Naive thymus-derived CD4-positive, alpha-beta T cell (primary cell): ENCODE data around the gene RGS21. TPM values are rescaled to one million over a fixed set of nuclear protein-coding genes. Genes with fewer than 3 reads are reported as not detected.

Experiments
- ATAC-seq: fragments of 150-1000 bp; cut with Tn5 transposase; 2 replicates; pipeline ENCODE4 v1.10.0; 2021; ENCODE audit warnings: mild to moderate bottlenecking, moderate library complexity
- CTCF ChIA-PET: fragments of 350-600 bp; sonication (Branson Sonifier 250); formaldehyde crosslinking; loops from one replicate; lab custom pipeline; 2021; ENCODE audit warnings: antibody characterized with exemption; lab: Charles Lee
- POLR2A ChIA-PET: fragments of 350-600 bp; sonication (Branson Sonifier 250); formaldehyde crosslinking; loops from one replicate; lab custom pipeline; 2021; ENCODE audit warnings: antibody characterized with exemption, inconsistent platforms; lab: Charles Lee
- DNase-seq, 9 donors: peaks; one replicate each; pipeline versions ENCODE4 v3.0.0 to v3.0.0-alpha.2; 2020 to 2022; ENCODE audit warnings: mixed read lengths in 1 of 9
- H3K27ac ChIP-seq: one replicate; pipeline ENCODE4 v1.7.0; 2013; ENCODE audit warnings: mild to moderate bottlenecking, low read depth, low read length, moderate library complexity
- H3K27me3 ChIP-seq, 2 donors: one replicate each; pipeline ENCODE4 v1.7.0; 2013; ENCODE audit warnings: low read length in 2 of 2, mild to moderate bottlenecking in 2 of 2, moderate library complexity in 2 of 2; ENCODE audit not compliant: control insufficient read depth in 2 of 2, insufficient read depth in 2 of 2
- H3K36me3 ChIP-seq, 3 experiments: 1 replicate in 2 of 3; 2 replicates in 1 of 3; pipeline ENCODE4 v1.7.0; 2013; ENCODE audit warnings: low read length in 3 of 3, mild to moderate bottlenecking in 3 of 3, moderate library complexity in 1 of 3; ENCODE audit not compliant: insufficient read depth in 3 of 3, control insufficient read depth in 2 of 3
- H3K4me1 ChIP-seq, 2 donors: one replicate each; pipeline ENCODE4 v1.7.0; 2013; ENCODE audit warnings: low read length in 2 of 2, mild to moderate bottlenecking in 2 of 2, moderate library complexity in 1 of 2; ENCODE audit not compliant: control insufficient read depth in 2 of 2, insufficient read depth in 2 of 2
- H3K4me3 ChIP-seq: 2 replicates; pipeline ENCODE4 v1.7.0; 2013; ENCODE audit warnings: mild to moderate bottlenecking, low read length
- H3K9me3 ChIP-seq, 3 experiments: 1 replicate in 2 of 3; 2 replicates in 1 of 3; pipeline ENCODE4 v1.7.0; 2013; ENCODE audit warnings: low read length in 3 of 3; ENCODE audit not compliant: control insufficient read depth in 2 of 3
- H3K27ac Mint-ChIP-seq, 9 donors: one replicate each; pipeline ENCODE4 v1.8.0; 2020 to 2022; ENCODE audit warnings: mixed read lengths in 9 of 9, mild to moderate bottlenecking in 8 of 9, moderate library complexity in 5 of 9, inconsistent platforms in 2 of 9
- H3K27me3 Mint-ChIP-seq, 5 donors: one replicate each; pipeline ENCODE4 v1.8.0; 2021 to 2022; ENCODE audit warnings: mixed read lengths in 5 of 5, mild to moderate bottlenecking in 1 of 5
- H3K36me3 Mint-ChIP-seq, 5 donors: one replicate each; pipeline ENCODE4 v1.8.0; 2020 to 2022; ENCODE audit warnings: mixed read lengths in 5 of 5, mild to moderate bottlenecking in 3 of 5, inconsistent platforms in 1 of 5
- H3K4me1 Mint-ChIP-seq, 7 donors: one replicate each; pipeline ENCODE4 v1.8.0; 2020 to 2022; ENCODE audit warnings: mixed read lengths in 7 of 7, mild to moderate bottlenecking in 3 of 7, inconsistent platforms in 1 of 7
- H3K4me3 Mint-ChIP-seq, 10 donors: one replicate each; pipeline ENCODE4 v1.8.0; 2020 to 2022; ENCODE audit warnings: mild to moderate bottlenecking in 10 of 10, mixed read lengths in 10 of 10, moderate library complexity in 6 of 10, inconsistent platforms in 2 of 10
- H3K9me3 Mint-ChIP-seq, 11 donors: one replicate each; pipeline ENCODE4 v1.8.0; 2020 to 2022; ENCODE audit warnings: mixed read lengths in 11 of 11, mild to moderate bottlenecking in 4 of 11, inconsistent platforms in 1 of 11, moderate library complexity in 1 of 11
- intact Hi-C, 2 donors: fragments of 100-400 bp; cut with micrococcal nuclease; formaldehyde crosslinking; loops; one replicate each; pipeline ENCODE4 v1.15.1; 2023
- polyA plus RNA-seq, 2 donors: library from polyadenylated mRNA; unstranded; fragments of 300-500 nt; fragmentation: Illumina TruSeq; gene quantifications; one replicate each; pipeline ENCODE4 v1.2.3, GENCODE V29; 2021
- total RNA-seq, 6 experiments: library from RNA in 5 of 6; stranded (reverse) in 5 of 6; gene quantifications; 1 replicate in 5 of 6; 2 replicates in 1 of 6; pipeline ENCODE4 v1.2.3 and lab custom pipeline; 2021 to 2026

The RGS21 gene
- total RNA-seq = not detected
- not detected for polyA plus RNA-seq
- total RNA-seq (lab: John Stamatoyannopoulos, UW) = not detected

GRCh38 chr1:192316942-192317450, at the start of gene RGS21:
RGS21 (plus strand) TSS chr1:192316992; CDS start chr1:192343037, 26,045 bp downstream.
- Histone ChIP-seq H3K4me3 (no peak within 1 kb of the TSS), H3K27me3 (no peaks in the 10 kb centered on the region), H3K36me3 (no peaks in the 10 kb centered on the region), H3K9me3 (no peaks in the 10 kb centered on the region), H3K4me1 (no peaks in the 10 kb centered on the region), H3K27ac (no peak within 1 kb of the TSS)
- Mint-ChIP-seq H3K36me3 (no peaks in the 10 kb centered on the region), H3K27me3 (no peaks in the 10 kb centered on the region), H3K9me3 (no peaks in the 10 kb centered on the region), H3K4me1 (no peaks in the 10 kb centered on the region), H3K4me3 (no peak within 1 kb of the TSS), H3K27ac (no peak within 1 kb of the TSS)
- no peak for DNase-seq
- POLR2A ChIA-PET = interaction anchor here (0.6 kb wide), 1 partner anchor 1782 kb away, joined by 3 read pairs; no protein-coding TSS in a partner anchor
- CTCF ChIA-PET = no interaction called here
- intact Hi-C loops = no loop called here
- no peak for ATAC-seq

GRCh38 chr1:192268468-192269052, 48.2 kb upstream of the RGS21 start:
- Mint-ChIP-seq H3K27me3 (no peaks in the 10 kb centered on the region), H3K4me1 (no peaks in the 10 kb centered on the region), H3K27ac (no peak overlapping the region), H3K4me3 (no peak overlapping the region), H3K36me3 (no peaks in the 10 kb centered on the region), H3K9me3 (peaks cover 0 to 4% (median 0%) of the 10 kb centered on the region in 11 donors)
- ChIA-PET POLR2A (no interaction called here), CTCF (no interaction called here)
- DNase-seq (no peak), ATAC-seq (no peak)
- intact Hi-C loops = no loop called here
- Histone ChIP-seq H3K9me3 (no peaks in the 10 kb centered on the region), H3K27me3 (no peaks in the 10 kb centered on the region), H3K27ac (no peak overlapping the region), H3K36me3 (no peaks in the 10 kb centered on the region), H3K4me1 (no peaks in the 10 kb centered on the region), H3K4me3 (no peak overlapping the region)

GRCh38 chr1:192270398-192270797, 46.4 kb upstream of the RGS21 start:
- Mint-ChIP-seq H3K9me3 (peaks cover 0 to 4% (median 0%) of the 10 kb centered on the region in 11 donors), H3K4me3 (no peak overlapping the region), H3K27ac (no peak overlapping the region), H3K36me3 (no peaks in the 10 kb centered on the region), H3K27me3 (no peaks in the 10 kb centered on the region), H3K4me1 (no peaks in the 10 kb centered on the region)
- H3K4me1 ChIP-seq = no peaks in the 10 kb centered on the region
- no peak overlapping the region for H3K27ac ChIP-seq
- DNase-seq (no peak), ATAC-seq (no peak)
- POLR2A ChIA-PET = no interaction called here
- no peak overlapping the region for H3K4me3 ChIP-seq
- CTCF ChIA-PET = no interaction called here
- H3K36me3 ChIP-seq = no peaks in the 10 kb centered on the region
- H3K27me3 ChIP-seq = no peaks in the 10 kb centered on the region
- no peaks in the 10 kb centered on the region for H3K9me3 ChIP-seq
- intact Hi-C loops = no loop called here

- H3K36me3 ChIP-seq = no peaks in the 10 kb centered on the region
- no peaks in the 10 kb centered on the region for H3K4me1 ChIP-seq
- H3K27me3 ChIP-seq = no peaks in the 10 kb centered on the region
- no peak for ATAC-seq
- H3K4me1 Mint-ChIP-seq = no peaks in the 10 kb centered on the region
- no peaks in the 10 kb centered on the region for H3K9me3 ChIP-seq
- ChIA-PET POLR2A (no interaction called here), CTCF (no interaction called here)
- H3K4me3 Mint-ChIP-seq = no peak overlapping the region
- no peaks in the 10 kb centered on the region for H3K36me3 Mint-ChIP-seq
- H3K4me3 ChIP-seq = no peak overlapping the region
- no peaks in the 10 kb centered on the region for H3K27me3 Mint-ChIP-seq
- DNase-seq = no peak
- intact Hi-C loops = no loop called here
- no peak overlapping the region for H3K27ac ChIP-seq
- no peak overlapping the region for H3K27ac Mint-ChIP-seq
- peaks cover 0 to 4% (median 0%) of the 10 kb centered on the region in 11 donors for H3K9me3 Mint-ChIP-seq
Measured at GRCh38 chr1:192272732-192273131, 44.1 kb upstream of the RGS21 start.

GRCh38 chr1:192274588-192274987, 42.2 kb upstream of the RGS21 start:
- H3K27ac Mint-ChIP-seq = no peak overlapping the region
- ATAC-seq (no peak), DNase-seq (no peak)
- H3K4me3 ChIP-seq = no peak overlapping the region
- intact Hi-C loops = no loop called here
- POLR2A ChIA-PET = no interaction called here
- H3K9me3 Mint-ChIP-seq = peaks cover 0 to 5% (median 0%) of the 10 kb centered on the region in 11 donors
- no peak overlapping the region for H3K27ac ChIP-seq
- no peaks in the 10 kb centered on the region for H3K36me3 ChIP-seq
- H3K9me3 ChIP-seq = no peaks in the 10 kb centered on the region
- H3K27me3 ChIP-seq = no peaks in the 10 kb centered on the region
- H3K4me1 ChIP-seq = no peaks in the 10 kb centered on the region
- H3K27me3 Mint-ChIP-seq = no peaks in the 10 kb centered on the region
- CTCF ChIA-PET = no interaction called here
- no peaks in the 10 kb centered on the region for H3K36me3 Mint-ChIP-seq
- no peaks in the 10 kb centered on the region for H3K4me1 Mint-ChIP-seq
- no peak overlapping the region for H3K4me3 Mint-ChIP-seq

GRCh38 chr1:192277635-192278034, 39.2 kb upstream of the RGS21 start:
- no peaks in the 10 kb centered on the region for H3K36me3 Mint-ChIP-seq
- H3K27me3 Mint-ChIP-seq = no peaks in the 10 kb centered on the region
- ChIA-PET CTCF (interaction anchor here (0.6 kb wide), 1 partner anchor 308 kb away, joined by 4 read pairs; no protein-coding TSS in a partner anchor), POLR2A (no interaction called here)
- DNase-seq (no peak), ATAC-seq (no peak)
- no peaks in the 10 kb centered on the region for H3K4me1 Mint-ChIP-seq
- H3K4me3 ChIP-seq = no peak overlapping the region
- H3K9me3 ChIP-seq = no peaks in the 10 kb centered on the region
- no peak overlapping the region for H3K27ac ChIP-seq
- intact Hi-C loops = no loop called here
- no peaks in the 10 kb centered on the region for H3K36me3 ChIP-seq
- peaks cover 0 to 14% (median 3%) of the 10 kb centered on the region in 11 donors for H3K9me3 Mint-ChIP-seq
- H3K27me3 ChIP-seq = no peaks in the 10 kb centered on the region
- H3K27ac Mint-ChIP-seq = no peak overlapping the region
- no peaks in the 10 kb centered on the region for H3K4me1 ChIP-seq
- no peak overlapping the region for H3K4me3 Mint-ChIP-seq

- Histone ChIP-seq H3K4me3 (no peak overlapping the region), H3K27me3 (no peaks in the 10 kb centered on the region), H3K27ac (no peak overlapping the region), H3K36me3 (no peaks in the 10 kb centered on the region), H3K9me3 (no peaks in the 10 kb centered on the region), H3K4me1 (no peaks in the 10 kb centered on the region)
- ATAC-seq = no peak
- Mint-ChIP-seq H3K27ac (no peak overlapping the region), H3K9me3 (peaks cover 0 to 23% (median 8%) of the 10 kb centered on the region in 11 donors), H3K4me3 (no peak overlapping the region), H3K27me3 (no peaks in the 10 kb centered on the region), H3K36me3 (no peaks in the 10 kb centered on the region), H3K4me1 (no peaks in the 10 kb centered on the region)
- ChIA-PET POLR2A (no interaction called here), CTCF (no interaction called here)
- intact Hi-C loops = no loop called here
- no peak for DNase-seq
Measured at GRCh38 chr1:192284927-192285326, 31.9 kb upstream of the RGS21 start.
